CD4-positive, alpha-beta T cell treated with Interleukin-21 for 1 hour (primary cell): Measurements from ENCODE around the gene FGGY.
"Not testable (repeated sequence)": the region's sequence is repeated elsewhere in the genome, so short reads cannot be mapped to it uniquely, and the experiment has no call there.

Source experiments
- DNase-seq: peaks from one replicate; pipeline ENCODE4 v3.0.0-alpha.2; 2020

FGGY gene

DNA sequence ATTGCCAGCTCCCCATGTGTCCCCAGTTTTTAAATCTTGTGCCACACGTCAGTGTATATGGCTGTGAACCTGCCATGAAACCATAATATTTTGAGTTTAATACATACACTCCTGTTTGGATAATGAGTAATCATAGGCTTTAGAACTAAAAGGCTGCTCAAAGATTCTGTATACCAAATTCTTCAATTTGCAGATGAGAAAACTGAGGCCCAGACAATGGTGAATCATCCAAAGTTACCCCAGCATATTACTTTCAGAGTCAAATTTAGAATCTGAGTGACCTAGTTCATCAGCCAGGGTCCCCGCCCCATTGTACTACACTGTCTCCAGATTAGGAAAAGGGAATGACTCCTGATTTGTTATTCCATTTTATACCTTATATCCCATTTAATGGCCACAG is 224.6 kb downstream of the FGGY start:
- no peak for DNase-seq

DNA sequence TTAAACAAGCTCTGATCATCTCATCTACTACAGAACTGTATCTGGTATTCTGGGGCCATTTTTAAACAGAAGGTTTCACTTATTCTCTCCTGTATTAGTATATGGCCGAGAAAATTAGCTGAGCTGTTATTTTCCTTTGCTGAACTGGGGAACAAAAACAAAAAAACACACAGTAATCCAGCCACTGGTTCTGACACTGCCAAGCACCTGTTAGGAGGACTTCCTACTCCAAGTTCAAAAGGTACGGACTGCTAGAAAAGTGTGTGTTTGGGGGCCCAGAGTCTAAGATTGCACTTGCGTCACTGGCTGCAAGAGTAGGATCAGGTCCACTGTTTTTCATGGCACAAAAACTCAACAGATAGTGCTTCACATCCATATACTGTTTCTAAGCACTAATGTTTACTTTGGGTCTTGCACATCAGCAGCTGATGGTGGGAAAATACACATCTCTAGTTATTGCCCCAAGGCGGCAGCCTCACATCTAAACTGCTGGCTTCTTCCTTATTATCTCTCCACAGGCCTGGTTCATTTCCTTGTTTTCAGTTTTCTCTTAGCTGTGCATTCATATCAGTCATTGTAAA is 226.1 kb downstream of the FGGY start:
- DNase-seq: no peak

DNA sequence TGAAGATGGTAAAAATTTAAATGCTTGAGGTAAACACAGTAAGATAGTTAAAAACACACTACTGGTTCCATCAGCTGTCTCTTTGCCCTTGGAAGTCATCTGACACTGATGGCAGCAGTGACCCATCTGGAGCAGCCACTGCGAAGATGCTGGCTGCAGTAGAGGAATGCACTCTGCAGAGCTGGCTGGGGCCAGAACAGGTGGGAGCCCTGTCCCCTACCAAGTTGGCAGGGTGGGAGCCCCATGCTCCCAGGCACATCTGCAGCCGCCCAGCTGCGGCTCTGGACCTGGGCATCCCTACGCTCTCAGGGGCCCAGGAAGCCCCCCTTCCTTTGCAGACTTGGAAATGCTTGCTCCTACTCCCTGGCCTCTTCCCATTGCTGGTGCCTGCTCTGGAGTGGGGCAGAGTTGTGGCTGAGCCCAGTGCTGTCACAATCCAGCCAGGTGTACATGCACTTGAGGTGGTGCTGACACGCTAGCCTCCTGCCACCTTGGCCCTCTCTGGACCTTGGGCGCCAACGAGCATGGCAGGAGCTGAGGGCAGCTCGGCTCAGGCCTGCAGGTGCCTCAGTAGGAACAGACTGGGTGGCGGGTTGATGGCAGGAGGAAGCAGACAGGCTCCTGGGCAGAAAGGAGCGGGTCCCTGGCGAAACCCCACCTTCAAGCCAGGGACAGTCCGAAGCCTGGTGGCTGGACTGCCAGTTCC is 227.0 kb downstream of the FGGY start:
- DNase-seq: no peak

DNA sequence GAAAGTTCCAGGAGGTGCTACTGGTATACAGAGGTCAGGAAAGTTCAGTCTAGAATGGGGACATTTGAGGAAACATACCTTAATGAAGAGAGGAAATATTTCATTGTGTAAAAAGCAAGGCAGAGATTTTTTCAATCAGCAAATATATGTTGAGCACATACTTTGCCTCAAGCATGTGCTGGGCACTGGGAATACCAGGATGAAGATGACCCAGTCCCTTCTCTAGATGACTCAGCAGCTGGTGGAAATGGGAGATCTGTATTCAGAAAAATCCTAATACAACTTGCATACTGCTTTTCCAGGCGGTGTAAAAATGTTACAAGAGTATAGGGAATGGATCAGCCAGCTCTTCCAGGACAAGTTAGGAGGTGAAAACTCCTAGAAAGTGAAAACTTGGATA is 229.3 kb downstream of the FGGY start:
- DNase-seq: no peak

DNA sequence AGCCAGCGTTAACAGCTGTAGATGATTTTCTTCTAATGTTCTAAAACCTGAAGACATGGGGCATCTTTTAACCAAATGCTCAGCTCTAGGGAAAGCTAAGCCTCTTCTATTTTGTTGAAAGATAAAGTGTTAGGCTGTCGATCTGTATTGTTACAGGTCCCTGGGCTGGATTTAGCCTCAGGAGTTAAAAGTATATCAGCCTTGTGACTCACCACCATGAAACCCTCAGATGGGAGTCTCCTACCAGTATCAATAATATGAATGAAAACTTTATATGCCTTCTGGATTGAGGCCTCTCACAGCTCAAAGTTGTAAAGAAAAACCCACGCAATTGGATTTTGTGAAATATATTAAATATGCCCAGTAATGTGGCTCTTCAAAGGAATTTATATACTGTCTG is 231.6 kb downstream of the FGGY start:
- DNase-seq: no peak

DNA sequence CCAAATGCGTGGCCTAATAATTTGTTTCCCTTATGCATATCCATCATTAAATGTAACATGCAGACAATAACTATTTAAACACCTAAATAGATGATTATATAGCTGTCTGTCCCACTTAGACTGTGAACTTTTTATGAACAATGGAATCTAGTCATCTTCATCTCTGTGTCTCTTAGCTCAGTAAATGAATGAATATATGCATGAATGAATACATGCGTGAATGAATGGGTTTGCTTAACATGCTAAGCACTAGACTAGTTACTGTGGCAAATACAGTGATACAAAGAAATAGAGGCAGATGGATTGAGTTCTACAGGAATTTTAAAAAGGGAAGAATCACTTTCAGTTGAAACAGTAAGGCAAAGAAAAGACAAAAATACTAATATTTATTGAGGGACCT is 232.0 kb downstream of the FGGY start:
- DNase-seq: no peak

DNA sequence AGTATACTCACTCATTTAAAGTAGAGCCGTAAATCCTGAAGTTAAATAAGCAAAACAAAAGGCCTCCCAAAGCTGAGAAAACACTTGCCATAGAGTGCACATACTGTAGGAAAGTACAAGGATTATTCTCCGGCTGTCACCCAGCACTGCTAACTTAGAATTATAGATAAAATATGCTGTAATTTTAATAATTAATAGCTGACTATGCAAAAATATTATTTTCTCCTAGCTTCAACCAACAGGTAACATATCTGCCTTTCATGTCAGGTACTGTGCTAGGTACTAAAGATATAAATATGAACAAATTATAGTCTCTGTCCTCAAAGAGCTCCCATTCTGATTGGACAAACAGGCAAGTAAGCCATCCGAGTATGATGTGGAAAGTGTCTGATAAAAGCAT is 233.2 kb downstream of the FGGY start:
- DNase-seq: no peak

DNA sequence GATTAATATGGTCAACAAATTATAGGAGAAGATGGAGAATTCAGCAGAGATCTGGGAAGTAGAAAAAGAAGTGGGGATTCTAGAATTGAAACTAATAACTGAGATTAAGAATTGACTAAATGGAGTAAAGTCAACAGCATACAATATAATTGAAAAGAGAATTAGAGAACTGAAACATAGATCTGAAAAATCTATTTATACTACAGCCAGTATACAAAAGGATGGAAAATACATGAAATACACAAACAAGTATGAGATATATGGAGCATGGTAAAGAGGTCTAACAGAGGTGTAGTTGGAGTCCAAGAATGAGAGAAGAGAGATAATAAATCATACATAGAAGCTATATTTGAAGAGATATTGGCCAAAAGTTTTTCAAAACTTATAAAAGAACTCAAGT is 235.2 kb downstream of the FGGY start:
- no peak for DNase-seq

DNA sequence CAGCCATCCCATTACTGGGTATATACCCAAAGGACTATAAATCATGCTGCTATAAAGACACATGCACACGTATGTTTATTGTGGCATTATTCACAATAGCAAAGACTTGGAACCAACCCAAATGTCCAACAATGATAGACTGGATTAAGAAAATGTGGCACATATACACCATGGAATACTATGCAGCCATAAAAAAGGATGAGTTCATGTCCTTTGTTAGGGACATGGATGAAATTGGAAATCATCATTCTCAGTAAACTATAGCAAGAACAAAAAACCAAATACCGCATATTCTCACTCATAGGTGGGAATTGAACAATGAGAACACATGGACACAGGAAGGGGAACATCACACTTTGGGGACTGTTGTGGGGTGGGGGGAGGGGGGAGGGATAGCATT is 241.6 kb downstream of the FGGY start:
- not testable (repeated sequence) for DNase-seq

DNA sequence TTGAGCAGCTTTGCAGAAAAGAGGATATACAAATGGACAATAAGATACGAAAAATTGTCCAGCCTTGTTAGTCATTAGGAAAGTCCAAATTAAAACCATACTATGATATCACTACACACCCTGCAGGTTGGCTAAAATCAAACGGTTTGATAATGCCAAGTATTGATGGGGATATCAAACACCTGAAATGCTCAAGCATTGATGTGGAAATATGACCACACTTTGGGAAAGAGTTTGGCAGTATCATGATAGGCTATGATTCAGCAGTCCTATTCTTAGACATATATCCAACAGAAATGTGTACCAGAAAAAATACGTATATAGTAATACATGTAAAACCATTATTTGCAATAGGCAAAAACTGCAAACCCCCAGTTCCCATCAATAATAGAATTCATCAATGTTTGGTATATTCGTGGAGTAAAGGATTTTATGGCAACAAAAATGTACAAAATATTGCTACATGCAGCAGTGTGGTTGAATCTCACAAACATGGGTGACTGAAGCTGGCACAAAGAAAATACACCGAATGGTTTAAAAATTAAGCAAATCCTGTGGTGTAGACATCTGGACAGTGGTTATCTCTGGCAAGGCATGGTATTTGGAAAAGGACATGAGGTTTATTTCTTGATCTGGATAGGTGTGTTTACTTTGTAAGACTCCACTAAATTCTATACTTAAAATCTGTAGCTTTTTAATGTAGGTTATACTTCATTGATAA is 243.2 kb downstream of the FGGY start:
- DNase-seq: no peak

DNA sequence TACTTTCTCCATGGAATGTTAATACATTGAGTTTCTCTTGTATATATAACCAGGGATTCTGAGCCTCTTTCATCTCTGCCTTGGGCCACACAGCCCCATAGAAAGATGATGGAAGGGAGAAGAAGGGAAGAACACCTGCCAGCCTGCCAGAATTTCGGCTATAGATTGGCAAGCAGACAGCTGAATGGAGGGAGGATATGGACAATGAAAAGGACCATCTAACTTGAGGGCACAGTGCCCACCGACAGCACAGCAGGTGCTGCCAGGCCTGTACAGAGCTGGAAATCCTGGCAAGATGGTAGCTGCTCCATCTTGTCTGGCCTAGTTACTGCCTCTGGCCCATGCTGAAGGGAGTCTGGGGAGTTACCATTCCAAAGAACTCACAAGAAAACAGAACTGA is 244.3 kb downstream of the FGGY start:
- DNase-seq: no peak

DNA sequence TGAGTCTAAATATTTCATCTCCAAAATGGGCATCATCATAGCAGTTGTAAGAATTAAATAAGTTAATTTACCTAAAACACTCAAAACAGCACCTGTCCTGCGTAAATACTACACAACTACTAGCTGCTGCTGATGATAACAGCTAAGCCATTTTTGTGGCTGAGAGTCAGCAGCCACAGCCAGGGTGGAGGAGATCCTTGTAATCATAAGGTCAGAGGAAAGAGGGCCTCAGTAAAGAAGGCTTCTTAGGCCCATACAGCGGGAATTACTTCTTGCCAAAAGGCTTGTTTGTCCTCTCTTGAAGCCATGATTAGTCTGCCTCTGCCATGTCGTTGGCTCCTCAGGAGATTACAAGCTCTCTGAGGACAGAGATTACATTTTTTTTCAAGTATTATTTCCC is 245.0 kb downstream of the FGGY start:
- no peak for DNase-seq

DNA sequence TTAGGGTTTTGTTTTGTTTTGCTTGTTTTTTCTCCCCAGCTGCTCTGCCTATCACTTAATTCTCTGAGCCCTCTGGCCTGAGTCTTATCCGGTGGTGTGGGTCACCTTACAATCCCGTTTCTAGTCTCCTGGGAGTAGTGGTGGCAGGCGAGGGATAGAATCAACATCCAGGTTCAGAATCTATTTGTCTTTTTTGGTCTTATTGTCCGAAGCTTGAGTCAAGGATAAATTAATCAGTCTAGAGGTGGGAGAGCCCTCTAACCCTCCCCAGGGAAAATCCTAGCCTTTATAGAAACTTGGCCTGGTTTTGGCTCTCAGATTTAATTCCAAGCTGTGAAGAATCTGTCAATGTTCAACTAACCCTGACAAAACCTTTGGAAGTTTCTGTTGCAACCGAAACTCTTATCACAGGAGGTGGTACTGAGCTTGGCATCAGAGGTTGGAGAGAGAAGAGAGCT is 246.3 kb downstream of the FGGY start:
- DNase-seq: no peak

DNA sequence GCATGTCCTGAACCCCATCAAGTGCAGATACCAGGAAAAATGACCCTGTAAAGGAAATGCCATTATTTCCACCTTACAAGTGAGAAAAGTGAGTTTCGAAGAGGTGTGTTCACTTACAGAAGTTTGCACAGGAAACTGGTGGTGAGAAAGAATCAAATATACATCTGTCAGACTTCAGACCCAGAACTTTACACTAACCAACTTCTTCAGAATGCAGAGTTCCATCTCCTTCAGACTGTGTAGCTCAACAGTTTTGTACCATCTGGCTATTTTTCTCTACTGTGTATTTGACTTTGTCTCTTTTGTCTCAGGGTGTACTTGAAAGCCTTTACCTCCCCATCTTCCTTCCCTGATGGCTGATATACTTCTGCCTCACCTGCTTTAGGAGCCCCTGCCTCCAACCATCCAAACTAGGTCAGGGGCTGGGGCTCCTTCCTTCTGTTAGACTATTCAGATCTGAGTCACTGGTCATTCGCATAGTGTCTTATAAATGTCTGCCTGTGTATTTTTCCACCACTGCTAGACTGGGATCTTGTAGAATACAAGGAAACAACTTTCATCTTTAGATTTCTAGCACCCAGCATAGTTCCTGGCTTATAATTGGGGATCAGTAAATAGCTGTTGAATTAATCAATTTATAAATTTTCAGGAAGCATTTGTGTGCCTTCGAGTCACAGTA is 247.9 kb downstream of the FGGY start:
- DNase-seq: no peak

DNA sequence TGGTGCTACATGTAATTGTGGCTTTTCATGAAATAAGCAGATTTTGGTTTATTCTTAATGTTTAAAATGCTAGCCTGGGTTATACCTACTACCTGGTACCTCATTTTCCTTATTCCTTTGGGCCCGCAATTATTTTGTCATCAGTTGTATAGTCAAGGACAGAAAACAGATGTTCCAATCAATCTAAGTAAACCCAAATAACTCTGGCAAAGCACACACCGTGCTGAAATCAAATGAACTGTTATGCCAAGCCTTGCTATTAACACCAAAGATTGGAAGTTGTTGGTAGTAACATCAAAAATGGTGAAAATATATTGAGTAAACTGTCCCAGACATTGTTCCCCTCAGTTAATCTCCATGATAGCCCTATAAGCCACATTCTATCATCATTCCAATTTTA is 248.9 kb downstream of the FGGY start:
- no peak for DNase-seq

DNA sequence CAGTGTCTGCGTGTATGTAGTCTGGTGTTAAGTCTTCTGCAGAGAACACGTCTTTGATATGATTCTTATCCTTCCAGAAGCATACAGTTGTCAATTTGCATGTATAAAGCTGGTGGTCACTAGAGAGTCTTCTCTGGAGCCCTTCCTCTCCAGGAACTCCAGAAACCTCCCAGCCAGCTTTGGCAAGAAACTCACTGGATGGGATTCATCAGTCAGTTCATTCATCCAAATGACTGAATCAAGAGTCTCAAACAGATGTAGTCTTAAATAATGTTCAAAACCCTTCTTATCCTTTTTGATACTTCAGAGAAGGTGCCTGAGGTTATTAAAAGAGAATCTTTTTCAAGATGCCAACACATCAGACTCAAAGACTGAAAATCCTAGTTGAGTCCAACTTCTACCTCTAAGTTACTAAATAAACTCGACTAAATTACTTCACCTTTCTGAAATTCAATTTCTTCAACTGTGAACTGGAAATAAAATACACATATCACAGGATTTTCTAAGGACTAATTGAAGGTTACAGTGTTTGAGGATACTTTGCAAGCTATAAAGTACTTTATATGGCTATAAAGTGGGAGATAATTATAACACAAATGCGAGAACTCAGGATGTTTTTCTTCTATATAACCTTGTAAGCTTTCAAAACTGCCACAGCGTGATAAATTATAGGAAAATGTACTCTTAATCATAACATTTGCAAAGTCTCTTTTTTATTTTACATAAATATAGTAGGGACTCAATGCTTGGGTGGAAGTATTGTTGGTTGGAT is 252.4 kb downstream of the FGGY start:
- DNase-seq: no peak

DNA sequence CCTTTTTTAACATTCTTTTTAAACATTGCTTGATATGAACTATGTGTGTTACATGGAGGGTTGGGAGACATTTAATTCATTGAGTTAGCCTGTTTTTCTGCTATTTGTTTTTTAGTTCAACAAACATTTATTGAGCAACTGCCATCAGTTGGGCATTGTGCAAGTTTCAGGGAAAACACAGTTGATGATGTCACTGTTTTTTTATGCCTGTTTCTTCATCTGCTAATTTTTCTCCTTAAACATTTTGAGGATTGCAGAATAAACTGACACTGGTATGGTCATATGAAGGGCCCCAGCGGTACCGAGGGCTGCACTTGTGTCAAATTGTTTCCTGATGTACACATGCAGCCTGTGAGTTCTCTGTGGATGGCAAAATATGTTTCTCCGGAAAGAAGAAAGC is 253.0 kb downstream of the FGGY start:
- no peak for DNase-seq

DNA sequence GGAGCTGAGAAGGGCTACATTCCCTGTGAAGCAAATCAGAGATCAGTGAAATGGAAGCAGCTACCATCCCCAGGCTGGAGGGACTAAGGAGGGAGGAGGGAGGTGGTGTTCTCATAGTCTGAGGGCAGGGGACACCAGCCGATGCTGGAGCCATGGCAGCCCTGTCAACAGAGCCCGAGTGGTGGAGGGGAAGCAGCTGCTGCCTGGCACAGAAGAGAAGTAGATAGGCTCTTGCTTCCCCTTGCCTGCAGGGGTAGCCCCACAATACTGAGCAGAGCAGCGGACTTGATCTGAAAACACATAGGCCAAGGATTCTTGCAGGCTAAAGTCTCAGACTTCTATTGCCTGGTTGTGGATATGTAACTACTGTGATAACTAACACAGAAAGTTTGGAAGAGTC is 255.1 kb downstream of the FGGY start:
- DNase-seq: no peak

DNA sequence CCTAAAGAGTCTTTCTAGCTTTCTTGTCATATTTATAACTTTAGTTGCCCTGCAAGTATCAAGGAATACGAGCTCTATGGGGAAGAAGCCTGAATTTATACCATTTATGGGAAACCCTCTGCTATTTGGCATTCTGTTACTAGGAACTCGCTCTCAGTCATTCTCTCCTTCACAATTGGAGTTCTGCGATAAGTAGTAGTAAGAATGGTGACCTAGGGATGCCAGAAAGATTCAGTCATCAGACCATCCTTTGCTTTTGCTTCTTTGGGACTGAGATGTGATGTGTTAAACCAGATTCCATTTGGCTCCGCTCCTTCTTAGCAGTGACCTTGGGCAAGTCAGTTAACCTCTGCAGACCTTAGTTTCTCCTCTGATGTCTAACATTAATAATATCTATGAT is 256.5 kb downstream of the FGGY start:
- no peak for DNase-seq

DNA sequence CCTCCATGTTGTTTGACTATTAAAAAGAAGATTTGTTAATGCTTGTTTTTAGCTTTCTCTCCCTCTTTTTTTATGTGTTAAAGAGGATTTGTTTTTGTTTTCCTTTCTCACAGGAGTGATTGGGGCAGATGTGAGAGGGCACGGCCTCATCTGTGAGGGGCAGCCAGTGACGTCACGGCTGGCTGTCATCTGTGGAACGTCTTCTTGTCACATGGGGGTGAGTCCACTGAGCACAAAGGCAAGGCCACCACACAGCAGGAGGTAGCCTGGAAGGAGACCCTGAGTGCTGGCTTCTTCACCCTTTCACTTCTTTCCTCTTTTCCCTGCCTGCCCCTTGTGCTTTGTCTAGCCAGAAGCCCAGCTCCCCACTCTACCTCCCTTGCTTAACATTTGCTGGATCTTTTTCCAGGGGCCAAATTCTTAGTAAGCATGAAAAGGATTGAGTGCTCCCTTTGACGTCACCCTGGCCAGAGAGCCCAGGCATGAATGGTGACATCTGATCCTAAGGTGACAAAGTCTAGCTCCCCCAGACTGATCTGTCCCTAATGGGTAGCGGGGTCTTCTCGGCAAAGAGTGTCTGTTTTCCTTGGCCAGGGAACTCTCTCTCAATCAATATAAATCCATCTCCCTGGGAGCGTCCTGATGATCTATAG is 257.2 kb downstream of the FGGY start:
- no peak for DNase-seq

DNA sequence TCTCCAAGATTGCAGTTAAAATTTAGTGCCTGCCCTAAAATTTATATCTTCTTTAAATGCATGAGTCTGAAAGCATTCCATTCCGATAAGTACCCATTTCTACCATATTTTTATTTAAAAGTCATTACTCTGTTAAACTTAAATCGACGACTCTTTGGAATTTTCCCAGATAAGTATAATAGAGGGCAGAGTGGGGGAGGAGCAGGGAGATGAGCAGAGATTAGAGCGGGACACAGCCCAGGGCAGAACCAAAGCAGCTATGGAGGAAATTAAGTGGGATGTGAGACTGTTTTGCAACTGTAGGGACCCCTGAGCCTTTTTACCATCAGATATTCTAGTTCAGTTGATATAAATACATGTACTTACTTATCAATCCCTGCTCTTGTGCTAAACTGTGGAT is 257.9 kb downstream of the FGGY start:
- DNase-seq: no peak

DNA sequence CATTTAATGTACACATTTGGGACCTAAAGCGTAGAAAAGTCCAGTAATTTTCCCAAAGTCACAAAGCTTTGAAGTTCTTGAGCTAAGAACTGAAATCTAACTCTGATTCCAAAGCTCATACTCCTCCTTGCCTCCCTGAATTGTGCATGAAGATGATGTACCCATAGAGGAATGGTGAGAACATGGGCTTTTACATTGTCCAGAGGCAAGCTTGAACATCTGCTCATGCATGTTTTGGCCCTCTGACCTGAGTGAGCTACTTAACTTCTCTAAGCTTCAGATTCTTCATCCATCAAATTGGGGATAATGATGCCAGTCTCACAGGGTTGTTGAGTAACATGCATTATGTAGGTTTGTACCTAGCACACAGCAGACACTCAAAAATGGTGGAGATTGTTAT is 259.5 kb downstream of the FGGY start:
- no peak for DNase-seq
